K562 (cell line): ENCODE data around the gene WNT7A.

Experiments used
- FOSL1 ChIP-seq: fragments of 200-800 bp; sonication (Bioruptor generic); conservative IDR thresholded peaks from 2 replicates; pipeline ENCODE4 v1.6.1; 2016; ENCODE audit warnings: missing genetic modification characterization, missing compliant biosample characterization
- SMARCC2 ChIP-seq: fragments of 450-650 bp; IDR thresholded peaks from 2 replicates; pipeline ENCODE4 v1.6.1; 2017; ENCODE audit warnings: antibody characterized with exemption, moderate library complexity, mild to moderate bottlenecking, low read depth
- SP2 ChIP-seq: IDR thresholded peaks from 2 replicates; pipeline ENCODE4 v1.6.1; 2011; ENCODE audit warnings: mild to moderate bottlenecking, low read depth, low read length, moderate library complexity; ENCODE audit not compliant: poor library complexity, severe bottlenecking; ENCODE audit errors: extremely low read depth
- TF ChIP-seq, protein P1 (sequence below): sonication (generic); formaldehyde crosslinking; IDR thresholded peaks from 2 replicates; pipeline ENCODE4 v1.8.0; 2022; ENCODE audit warnings: missing genetic modification reagents, mild to moderate bottlenecking, borderline replicate concordance
- TF ChIP-seq, protein P2 (sequence below), 3 experiments: IDR thresholded peaks in 2 of 3; conservative IDR thresholded peaks in 1 of 3; 2 replicates each; pipeline ENCODE4 v1.5.1; 2011 to 2012; ENCODE audit warnings: low read length in 3 of 3, mild to moderate bottlenecking in 3 of 3, control low read depth in 2 of 3, improper control_type of control experiment in 1 of 3, inconsistent platforms in 1 of 3, low read depth in 1 of 3, mixed read lengths in 1 of 3, moderate library complexity in 1 of 3; ENCODE audit not compliant: insufficient read depth in 2 of 3

DNA sequence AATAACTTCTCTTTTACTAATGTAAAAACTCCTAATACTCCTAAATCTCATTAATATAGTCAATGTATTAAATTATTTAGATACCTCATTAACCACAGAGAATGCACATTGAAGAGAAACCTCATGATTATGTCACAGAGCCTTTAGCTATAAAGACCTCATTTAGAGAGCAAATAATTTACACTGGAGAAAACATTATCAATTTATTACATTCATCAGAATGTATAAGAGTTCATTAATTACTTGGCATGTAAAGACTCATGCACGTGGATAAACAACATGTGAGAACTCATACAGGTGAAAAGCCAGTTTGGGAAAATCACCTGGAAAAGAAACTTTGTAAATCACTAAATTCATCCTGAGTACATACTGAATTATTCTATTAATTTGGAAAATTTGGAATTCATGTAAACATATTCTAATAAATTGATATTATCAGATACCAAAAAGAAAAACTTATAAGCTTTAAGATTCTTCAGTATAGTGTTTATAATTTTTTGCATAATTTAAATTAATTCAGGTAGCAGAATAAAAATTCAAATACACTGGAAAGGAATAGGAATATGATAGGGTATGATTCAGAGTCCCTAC, 22.9 kb upstream of the WNT7A start:
- TF ChIP-seq SMARCC2 (no peak), FOSL1 (tag) (no peak), SP2 (no peak)
- TF ChIP-seq, protein P1, sequence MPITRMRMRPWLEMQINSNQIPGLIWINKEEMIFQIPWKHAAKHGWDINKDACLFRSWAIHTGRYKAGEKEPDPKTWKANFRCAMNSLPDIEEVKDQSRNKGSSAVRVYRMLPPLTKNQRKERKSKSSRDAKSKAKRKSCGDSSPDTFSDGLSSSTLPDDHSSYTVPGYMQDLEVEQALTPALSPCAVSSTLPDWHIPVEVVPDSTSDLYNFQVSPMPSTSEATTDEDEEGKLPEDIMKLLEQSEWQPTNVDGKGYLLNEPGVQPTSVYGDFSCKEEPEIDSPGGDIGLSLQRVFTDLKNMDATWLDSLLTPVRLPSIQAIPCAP (CRISPR knock-in tag), result no peak
- TF ChIP-seq, protein P2, sequence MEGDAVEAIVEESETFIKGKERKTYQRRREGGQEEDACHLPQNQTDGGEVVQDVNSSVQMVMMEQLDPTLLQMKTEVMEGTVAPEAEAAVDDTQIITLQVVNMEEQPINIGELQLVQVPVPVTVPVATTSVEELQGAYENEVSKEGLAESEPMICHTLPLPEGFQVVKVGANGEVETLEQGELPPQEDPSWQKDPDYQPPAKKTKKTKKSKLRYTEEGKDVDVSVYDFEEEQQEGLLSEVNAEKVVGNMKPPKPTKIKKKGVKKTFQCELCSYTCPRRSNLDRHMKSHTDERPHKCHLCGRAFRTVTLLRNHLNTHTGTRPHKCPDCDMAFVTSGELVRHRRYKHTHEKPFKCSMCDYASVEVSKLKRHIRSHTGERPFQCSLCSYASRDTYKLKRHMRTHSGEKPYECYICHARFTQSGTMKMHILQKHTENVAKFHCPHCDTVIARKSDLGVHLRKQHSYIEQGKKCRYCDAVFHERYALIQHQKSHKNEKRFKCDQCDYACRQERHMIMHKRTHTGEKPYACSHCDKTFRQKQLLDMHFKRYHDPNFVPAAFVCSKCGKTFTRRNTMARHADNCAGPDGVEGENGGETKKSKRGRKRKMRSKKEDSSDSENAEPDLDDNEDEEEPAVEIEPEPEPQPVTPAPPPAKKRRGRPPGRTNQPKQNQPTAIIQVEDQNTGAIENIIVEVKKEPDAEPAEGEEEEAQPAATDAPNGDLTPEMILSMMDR (IDR thresholded peaks at IDR 0.05 in 2 of 3, conservative IDR thresholded peaks at IDR 0.05 in 1 of 3; ENCODE audit: insufficient read depth in 2 of 3, low read depth in 1 of 3, low read length in 3 of 3), result no peak
